Mesendoderm (in vitro differentiated cells): Measurements from ENCODE around the gene TTF2.

Source experiments
- DNase-seq: peaks from one replicate; pipeline ENCODE4 v3.0.0; 2013
- H2AK5ac ChIP-seq: 2 replicates; pipeline ENCODE4 v1.6.1; 2013; ENCODE audit warnings: low read length, inconsistent platforms
- H2BK120ac ChIP-seq: 2 replicates; pipeline ENCODE4 v1.6.1; 2013; ENCODE audit warnings: low read depth, mild to moderate bottlenecking, low read length, moderate library complexity, mixed read lengths
- H2BK15ac ChIP-seq: replicated peaks from 2 replicates; pipeline ENCODE4 v1.6.1; 2013; ENCODE audit warnings: low read depth, mild to moderate bottlenecking, moderate library complexity
- H2BK5ac ChIP-seq: 2 replicates; pipeline ENCODE4 v1.6.1; 2013; ENCODE audit warnings: low read length, inconsistent platforms
- H3K18ac ChIP-seq: 2 replicates; pipeline ENCODE4 v1.6.1; 2013; ENCODE audit warnings: mild to moderate bottlenecking, low read length, mixed read lengths
- H3K23ac ChIP-seq: one replicate; pipeline ENCODE4 v1.6.1; 2013; ENCODE audit warnings: low read length
- H3K27ac ChIP-seq: 2 replicates; pipeline ENCODE4 v1.5.1; 2013; ENCODE audit warnings: low read depth, mild to moderate bottlenecking, inconsistent platforms, low read length, moderate library complexity
- H3K27me3 ChIP-seq: 2 replicates; pipeline ENCODE4 v1.6.1; 2013; ENCODE audit warnings: low read length, control low read depth, mild to moderate bottlenecking, inconsistent platforms; ENCODE audit not compliant: insufficient read depth, poor library complexity
- H3K36me3 ChIP-seq: 2 replicates; pipeline ENCODE4 v1.6.1; 2013; ENCODE audit warnings: low read length, inconsistent platforms; ENCODE audit not compliant: control insufficient read depth, insufficient read depth
- H3K4ac ChIP-seq: one replicate; pipeline ENCODE4 v1.6.1; 2013; ENCODE audit warnings: low read depth, mild to moderate bottlenecking, low read length, moderate library complexity
- H3K4me1 ChIP-seq: 2 replicates; pipeline ENCODE4 v1.6.1; 2013; ENCODE audit warnings: low read depth, low read length, inconsistent platforms; ENCODE audit not compliant: control insufficient read depth
- H3K4me2 ChIP-seq: 2 replicates; pipeline ENCODE4 v1.6.1; 2013; ENCODE audit warnings: low read length
- H3K4me3 ChIP-seq: 2 replicates; pipeline ENCODE4 v1.5.1; 2013; ENCODE audit warnings: mild to moderate bottlenecking, low read length
- H3K56ac ChIP-seq: one replicate; pipeline ENCODE4 v1.6.1; 2013; ENCODE audit warnings: low read length
- H3K79me1 ChIP-seq: 2 replicates; pipeline ENCODE4 v1.6.1; 2013; ENCODE audit warnings: low read length, inconsistent platforms
- H3K79me2 ChIP-seq: 2 replicates; pipeline ENCODE4 v1.6.1; 2013; ENCODE audit warnings: mild to moderate bottlenecking, low read length; ENCODE audit not compliant: control insufficient read depth, insufficient read depth
- H3K9ac ChIP-seq: 2 replicates; pipeline ENCODE4 v1.6.1; 2013; ENCODE audit warnings: low read length, inconsistent platforms
- H4K5ac ChIP-seq: one replicate; pipeline ENCODE4 v1.6.1; 2013; ENCODE audit warnings: low read length
- H4K8ac ChIP-seq: one replicate; pipeline ENCODE4 v1.6.1; 2013; ENCODE audit warnings: low read depth, mild to moderate bottlenecking, control low read depth, low read length, moderate library complexity
- WGBS: extraction: QIAGEN DNeasy Blood & Tissue Kit; methylation state at CpG from one replicate; pipeline ENCODE4 v1.1.7; 2013; ENCODE audit warnings: low lambda C conversion rate, missing lambda C conversion rate; ENCODE audit not compliant: insufficient coverage; ENCODE audit errors: extremely low coverage; 5-methylcytosine and 5-hydroxymethylcytosine counted together

TTF2 gene

GRCh38 chr1:117143871-117144270 lies 83.7 kb downstream of the TTF2 start:
- Histone ChIP-seq H3K79me1 (no peaks in the 10 kb centered on the region), H3K36me3 (no peaks in the 10 kb centered on the region), H3K79me2 (no peaks in the 10 kb centered on the region), H2BK15ac (no peak overlapping the region), H3K4me1 (peaks cover 8% of the 10 kb centered on the region), H3K9ac (no peak overlapping the region), H2BK120ac (no peak overlapping the region), H4K8ac (no peak overlapping the region), H3K4ac (no peak overlapping the region), H3K4me3 (no peak overlapping the region), H3K27ac (no peak overlapping the region), H3K18ac (no peak overlapping the region), H2AK5ac (no peak overlapping the region), H3K56ac (no peak overlapping the region), H3K4me2 (no peak overlapping the region), H4K5ac (no peak overlapping the region), H3K23ac (no peak overlapping the region), H2BK5ac (no peak overlapping the region), H3K27me3 (no peaks in the 10 kb centered on the region)
- no CpG with 5 or more reads among the region's 3 CpGs for WGBS
- DNase-seq: no peak

GRCh38 chr1:117146072-117146471 lies 85.9 kb downstream of the TTF2 start:
- H3K4me1 ChIP-seq: peaks cover 8% of the 10 kb centered on the region
- H3K4ac ChIP-seq: no peak overlapping the region
- 100% methylated on average over 1 of the region's 2 CpGs for WGBS
- H3K27me3 ChIP-seq: no peaks in the 10 kb centered on the region
- no peak for DNase-seq
- no peak overlapping the region for H2AK5ac ChIP-seq
- H3K23ac ChIP-seq: no peak overlapping the region
- no peak overlapping the region for H3K4me2 ChIP-seq
- H3K36me3 ChIP-seq: no peaks in the 10 kb centered on the region
- H3K79me1 ChIP-seq: no peaks in the 10 kb centered on the region
- no peak overlapping the region for H3K4me3 ChIP-seq
- no peak overlapping the region for H3K56ac ChIP-seq
- H3K18ac ChIP-seq: no peak overlapping the region
- H4K8ac ChIP-seq: no peak overlapping the region
- no peak overlapping the region for H2BK120ac ChIP-seq
- no peak overlapping the region for H3K27ac ChIP-seq
- no peak overlapping the region for H3K9ac ChIP-seq
- no peak overlapping the region for H4K5ac ChIP-seq
- H2BK5ac ChIP-seq: no peak overlapping the region
- H3K79me2 ChIP-seq: no peaks in the 10 kb centered on the region
- peak overlapping the region; percentile 3 for H2BK15ac ChIP-seq

GRCh38 chr1:117146575-117147340 lies 86.6 kb downstream of the TTF2 start:
- peak; percentile 73 for DNase-seq
- Histone ChIP-seq H3K27me3 (no peaks in the 10 kb centered on the region), H2BK120ac (no peak overlapping the region), H3K23ac (peak overlapping the region; percentile 33), H3K27ac (no peak overlapping the region), H3K4me1 (peaks cover 8% of the 10 kb centered on the region), H3K18ac (no peak overlapping the region), H4K8ac (no peak overlapping the region), H2BK5ac (no peak overlapping the region), H3K9ac (no peak overlapping the region), H3K79me1 (no peaks in the 10 kb centered on the region), H3K79me2 (no peaks in the 10 kb centered on the region), H3K56ac (no peak overlapping the region), H3K36me3 (no peaks in the 10 kb centered on the region), H2BK15ac (peak overlapping the region; percentile 3), H2AK5ac (no peak overlapping the region), H4K5ac (no peak overlapping the region), H3K4me2 (no peak overlapping the region), H3K4me3 (no peak overlapping the region), H3K4ac (no peak overlapping the region)
- WGBS: no CpG with 5 or more reads among the region's 8 CpGs

- H3K4me2 ChIP-seq: no peak overlapping the region
- H3K4me3 ChIP-seq: no peak overlapping the region
- H3K9ac ChIP-seq: no peak overlapping the region
- H2BK5ac ChIP-seq: no peak overlapping the region
- H3K27ac ChIP-seq: no peak overlapping the region
- H3K56ac ChIP-seq: no peak overlapping the region
- H3K79me2 ChIP-seq: no peaks in the 10 kb centered on the region
- H4K5ac ChIP-seq: no peak overlapping the region
- H2BK15ac ChIP-seq: peak overlapping the region; percentile 74
- no peak overlapping the region for H3K18ac ChIP-seq
- no peaks in the 10 kb centered on the region for H3K79me1 ChIP-seq
- no peak overlapping the region for H3K23ac ChIP-seq
- no peaks in the 10 kb centered on the region for H3K27me3 ChIP-seq
- no peaks in the 10 kb centered on the region for H3K36me3 ChIP-seq
- H2AK5ac ChIP-seq: no peak overlapping the region
- no peak overlapping the region for H3K4ac ChIP-seq
- no peak for DNase-seq
- H4K8ac ChIP-seq: no peak overlapping the region
- peaks cover 8% of the 10 kb centered on the region for H3K4me1 ChIP-seq
- no peak overlapping the region for H2BK120ac ChIP-seq
- no CpG with 5 or more reads among the region's 4 CpGs for WGBS
Measured at GRCh38 chr1:117147341-117147831, 87.3 kb downstream of the TTF2 start.

GRCh38 chr1:117147856-117148588 lies 87.9 kb downstream of the TTF2 start:
- Histone ChIP-seq H3K36me3 (no peaks in the 10 kb centered on the region), H3K4me1 (peaks cover 8% of the 10 kb centered on the region), H3K4me2 (no peak overlapping the region), H3K9ac (no peak overlapping the region), H3K4me3 (no peak overlapping the region), H3K56ac (no peak overlapping the region), H3K79me1 (no peaks in the 10 kb centered on the region), H2BK120ac (no peak overlapping the region), H3K23ac (no peak overlapping the region), H3K27ac (no peak overlapping the region), H3K79me2 (no peaks in the 10 kb centered on the region), H4K8ac (no peak overlapping the region), H3K27me3 (no peaks in the 10 kb centered on the region), H3K4ac (no peak overlapping the region), H2BK5ac (no peak overlapping the region), H3K18ac (no peak overlapping the region), H4K5ac (no peak overlapping the region), H2AK5ac (no peak overlapping the region), H2BK15ac (peak overlapping the region; percentile 74)
- DNase-seq: no peak
- WGBS: no CpG with 5 or more reads among the region's 5 CpGs
